H9 (cell line): Measurements from ENCODE around the gene ACTL7B. TPM values are rescaled to one million over a fixed set of nuclear protein-coding genes. Genes with fewer than 3 reads are reported as not detected.

ENCODE experiments used
- DNase-seq: peaks from one replicate; pipeline ENCODE4 v3.0.0-alpha.2; 2017
- H2AFZ ChIP-seq: one replicate; pipeline ENCODE4 v1.6.1; 2013; ENCODE audit warnings: mild to moderate bottlenecking, low read length, control low read depth, moderate library complexity
- H2AK5ac ChIP-seq: 2 replicates; pipeline ENCODE4 v1.6.1; 2013; ENCODE audit warnings: low read length, control low read depth, mixed read lengths; ENCODE audit not compliant: insufficient read length
- H2BK120ac ChIP-seq: one replicate; pipeline ENCODE4 v1.6.1; 2013; ENCODE audit warnings: low read depth, mild to moderate bottlenecking, low read length, control low read depth, inconsistent platforms; ENCODE audit not compliant: poor library complexity, severe bottlenecking
- H2BK12ac ChIP-seq: 2 replicates; pipeline ENCODE4 v1.6.1; 2013; ENCODE audit warnings: low read length, control low read depth, mixed read lengths, low read depth; ENCODE audit not compliant: insufficient read length
- H2BK15ac ChIP-seq: 2 replicates; pipeline ENCODE4 v1.6.1; 2013; ENCODE audit warnings: low read depth, low read length, control low read depth
- H2BK20ac ChIP-seq: one replicate; pipeline ENCODE4 v1.6.1; 2013; ENCODE audit warnings: low read depth, mild to moderate bottlenecking, low read length, control low read depth, inconsistent platforms; ENCODE audit not compliant: poor library complexity, severe bottlenecking
- H2BK5ac ChIP-seq: 2 replicates; pipeline ENCODE4 v1.6.1; 2013; ENCODE audit warnings: low read length, control low read depth, mixed read lengths; ENCODE audit not compliant: insufficient read length
- H3K14ac ChIP-seq: 2 replicates; pipeline ENCODE4 v1.6.1; 2013; ENCODE audit warnings: low read length, control low read depth; ENCODE audit not compliant: insufficient read depth
- H3K18ac ChIP-seq: 2 replicates; pipeline ENCODE4 v1.6.1; 2013; ENCODE audit warnings: low read depth, mild to moderate bottlenecking, mixed read lengths, low read length, control low read depth; ENCODE audit not compliant: insufficient read length
- H3K23ac ChIP-seq: 2 replicates; pipeline ENCODE4 v1.6.1; 2013; ENCODE audit warnings: low read length, control low read depth, mixed read lengths, low read depth; ENCODE audit not compliant: insufficient read length
- H3K23me2 ChIP-seq: 2 replicates; pipeline ENCODE4 v1.6.1; 2013; ENCODE audit warnings: low read depth, mild to moderate bottlenecking, mixed read lengths, low read length, control low read depth; ENCODE audit not compliant: insufficient read length, poor library complexity, severe bottlenecking
- H3K27ac ChIP-seq: 2 replicates; pipeline ENCODE4 v1.5.1; 2013; ENCODE audit warnings: low read length, control low read depth, mixed read lengths, low read depth; ENCODE audit not compliant: insufficient read length
- H3K27me3 ChIP-seq: 2 replicates; pipeline ENCODE4 v1.6.1; 2013; ENCODE audit warnings: low read length, control low read depth, inconsistent platforms; ENCODE audit not compliant: insufficient read depth
- H3K4ac ChIP-seq: 2 replicates; pipeline ENCODE4 v1.6.1; 2013; ENCODE audit warnings: low read depth, mild to moderate bottlenecking, control low read depth, inconsistent platforms, low read length, moderate library complexity
- H3K4me1 ChIP-seq: 2 replicates; pipeline ENCODE4 v1.6.1; 2013; ENCODE audit warnings: low read length, control low read depth, inconsistent platforms; ENCODE audit not compliant: insufficient read depth
- H3K4me2 ChIP-seq: 2 replicates; pipeline ENCODE4 v1.6.1; 2013; ENCODE audit warnings: low read length, control low read depth, mixed read lengths; ENCODE audit not compliant: insufficient read length, insufficient read depth
- H3K56ac ChIP-seq: 2 replicates; pipeline ENCODE4 v1.6.1; 2013; ENCODE audit warnings: low read depth, mild to moderate bottlenecking, mixed read lengths, low read length, control low read depth; ENCODE audit not compliant: insufficient read length
- H3K79me1 ChIP-seq: 2 replicates; pipeline ENCODE4 v1.6.1; 2013; ENCODE audit warnings: low read depth, mild to moderate bottlenecking, moderate library complexity, low read length, control low read depth, inconsistent platforms; ENCODE audit not compliant: insufficient read depth, poor library complexity, severe bottlenecking
- H3K79me2 ChIP-seq: 2 replicates; pipeline ENCODE4 v1.6.1; 2013; ENCODE audit warnings: low read length, control low read depth, inconsistent platforms; ENCODE audit not compliant: insufficient read depth
- H3K9ac ChIP-seq: 2 replicates; pipeline ENCODE4 v1.6.1; 2013; ENCODE audit warnings: low read length, control low read depth, mixed read lengths; ENCODE audit not compliant: insufficient read length; ENCODE audit errors: extremely low read depth
- H3K9me3 ChIP-seq: one replicate; pipeline ENCODE4 v1.6.1; 2013; ENCODE audit warnings: low read depth, low read length, inconsistent platforms; ENCODE audit not compliant: control insufficient read depth
- H3T11ph ChIP-seq: one replicate; pipeline ENCODE4 v1.6.1; 2013; ENCODE audit warnings: mild to moderate bottlenecking, low read length, control low read depth, inconsistent platforms
- H4K20me1 ChIP-seq: one replicate; pipeline ENCODE4 v1.6.1; 2013; ENCODE audit not compliant: control insufficient read depth, insufficient read length, insufficient read depth
- H4K5ac ChIP-seq: 2 replicates; pipeline ENCODE4 v1.6.1; 2013; ENCODE audit warnings: low read depth, mild to moderate bottlenecking, mixed read lengths, low read length, control low read depth; ENCODE audit not compliant: insufficient read length
- H4K8ac ChIP-seq: replicated peaks from 2 replicates; pipeline ENCODE4 v1.6.1; 2013; ENCODE audit warnings: low read length, control low read depth, mixed read lengths, low read depth; ENCODE audit not compliant: insufficient read length
- H4K91ac ChIP-seq: 2 replicates; pipeline ENCODE4 v1.6.1; 2013; ENCODE audit warnings: low read depth, mild to moderate bottlenecking, moderate library complexity, mixed read lengths, low read length, control low read depth; ENCODE audit not compliant: insufficient read length
- H3K27ac Mint-ChIP-seq, 3 experiments: 2 replicates in 2 of 3; 3 replicates in 1 of 3; pipeline ENCODE4 v1.8.0; 2020 to 2021; ENCODE audit warnings: mixed read lengths in 3 of 3, mild to moderate bottlenecking in 1 of 3, moderate library complexity in 1 of 3
- H3K27me3 Mint-ChIP-seq: 2 replicates; pipeline ENCODE4 v1.8.0; 2021; ENCODE audit warnings: low read depth, mild to moderate bottlenecking, moderate library complexity, mixed read lengths
- H3K36me3 Mint-ChIP-seq, 3 experiments: 2 replicates in 2 of 3; 3 replicates in 1 of 3; pipeline ENCODE4 v1.8.0; 2020 to 2021; ENCODE audit warnings: low read depth in 3 of 3, mixed read lengths in 3 of 3; ENCODE audit not compliant: insufficient read depth in 1 of 3
- H3K4me1 Mint-ChIP-seq, 2 experiments: 2 replicates each; pipeline ENCODE4 v1.8.0; 2020; ENCODE audit warnings: mixed read lengths in 2 of 2
- H3K4me3 Mint-ChIP-seq, 2 experiments: 2 replicates in 1 of 2; 3 replicates in 1 of 2; pipeline ENCODE4 v1.8.0; 2020 to 2021; ENCODE audit warnings: mild to moderate bottlenecking in 2 of 2, mixed read lengths in 2 of 2, moderate library complexity in 1 of 2
- H3K9me3 Mint-ChIP-seq, 2 experiments: 2 replicates in 1 of 2; 3 replicates in 1 of 2; pipeline ENCODE4 v1.8.0; 2020; ENCODE audit warnings: mild to moderate bottlenecking in 2 of 2, mixed read lengths in 2 of 2, moderate library complexity in 1 of 2
- CTCF ChIP-seq: fragments of 200-600 bp; sonication (generic); conservative IDR thresholded peaks from 3 replicates; pipeline ENCODE4 v1.8.0; 2021; ENCODE audit warnings: antibody characterized with exemption, mild to moderate bottlenecking
- WGBS: extraction: QIAGEN DNeasy Blood & Tissue Kit; methylation state at CpG from one replicate; pipeline ENCODE4 v1.1.7; 2013; ENCODE audit warnings: missing lambda C conversion rate, low lambda C conversion rate, mixed read lengths; ENCODE audit not compliant: insufficient read length; ENCODE audit errors: extremely low coverage; 5-methylcytosine and 5-hydroxymethylcytosine counted together
- total RNA-seq: library from RNA; stranded (reverse); gene quantifications from 2 replicates; pipeline ENCODE4 v1.2.1, GENCODE V29; 2021

Gene ACTL7B
- total RNA-seq, 1 experiment from 2014 or later, result 0.09 TPM

GRCh38 chr9:108864446-108864845, 8.7 kb upstream of the ACTL7B start:
- Histone ChIP-seq H4K5ac (no peak overlapping the region), H4K8ac (no peak overlapping the region), H3K4me2 (no peak overlapping the region), H3T11ph (no peak overlapping the region), H3K79me1 (no peaks in the 10 kb centered on the region), H3K27me3 (no peaks in the 10 kb centered on the region), H3K9ac (no peak overlapping the region), H3K4me1 (no peaks in the 10 kb centered on the region), H3K27ac (no peak overlapping the region), H2BK12ac (no peak overlapping the region), H4K91ac (no peak overlapping the region), H2BK5ac (no peak overlapping the region), H2AK5ac (no peak overlapping the region), H3K9me3 (no peaks in the 10 kb centered on the region), H2BK15ac (no peak overlapping the region), H3K23me2 (no peaks in the 10 kb centered on the region), H2BK20ac (no peak overlapping the region), H3K14ac (no peak overlapping the region), H3K23ac (no peak overlapping the region), H3K56ac (no peak overlapping the region), H3K4ac (no peak overlapping the region), H3K18ac (no peak overlapping the region), H4K20me1 (no peaks in the 10 kb centered on the region), H2AFZ (no peak overlapping the region), H2BK120ac (no peak overlapping the region), H3K79me2 (no peaks in the 10 kb centered on the region)
- H3K4me3 Mint-ChIP-seq, result no peak overlapping the region
- no peak for DNase-seq
- no peaks in the 10 kb centered on the region for H3K9me3 Mint-ChIP-seq
- no CpG with 5 or more reads among the region's 3 CpGs for WGBS
- H3K27ac Mint-ChIP-seq, result no peak overlapping the region
- H3K36me3 Mint-ChIP-seq, result peaks cover 4 to 25% (median 4%) of the 10 kb centered on the region in 3 experiments; a peak in 4 of 7 replicates
- peak; percentile 26; the same call in 1 of the 3 replicates for TF ChIP-seq CTCF
- no peaks in the 10 kb centered on the region; the same call in 1 of the 2 replicates for H3K27me3 Mint-ChIP-seq
- H3K4me1 Mint-ChIP-seq, result no peaks in the 10 kb centered on the region
